T-helper 2 cell treated with Interferon-gamma antibody and Interleukin-4, amounts not matched to agents 100 ng/mL and 5 ng/mL, for 36 hours (primary cell): ENCODE results near the gene EIF3D. TPM values are rescaled to one million over a fixed set of nuclear protein-coding genes. Genes with fewer than 3 reads are reported as not detected.

Experiments
- intact Hi-C: fragments of 100-400 bp; cut with micrococcal nuclease; formaldehyde crosslinking; loops from one replicate; pipeline ENCODE4 v1.15.1; 2023
- total RNA-seq: library from RNA; stranded (reverse); gene quantifications from 2 replicates; pipeline ENCODE4 v1.2.3, GENCODE V29; 2022

EIF3D gene, protein sequence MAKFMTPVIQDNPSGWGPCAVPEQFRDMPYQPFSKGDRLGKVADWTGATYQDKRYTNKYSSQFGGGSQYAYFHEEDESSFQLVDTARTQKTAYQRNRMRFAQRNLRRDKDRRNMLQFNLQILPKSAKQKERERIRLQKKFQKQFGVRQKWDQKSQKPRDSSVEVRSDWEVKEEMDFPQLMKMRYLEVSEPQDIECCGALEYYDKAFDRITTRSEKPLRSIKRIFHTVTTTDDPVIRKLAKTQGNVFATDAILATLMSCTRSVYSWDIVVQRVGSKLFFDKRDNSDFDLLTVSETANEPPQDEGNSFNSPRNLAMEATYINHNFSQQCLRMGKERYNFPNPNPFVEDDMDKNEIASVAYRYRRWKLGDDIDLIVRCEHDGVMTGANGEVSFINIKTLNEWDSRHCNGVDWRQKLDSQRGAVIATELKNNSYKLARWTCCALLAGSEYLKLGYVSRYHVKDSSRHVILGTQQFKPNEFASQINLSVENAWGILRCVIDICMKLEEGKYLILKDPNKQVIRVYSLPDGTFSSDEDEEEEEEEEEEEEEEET
- total RNA-seq = 213 and 218 TPM in 2 replicates

DNA sequence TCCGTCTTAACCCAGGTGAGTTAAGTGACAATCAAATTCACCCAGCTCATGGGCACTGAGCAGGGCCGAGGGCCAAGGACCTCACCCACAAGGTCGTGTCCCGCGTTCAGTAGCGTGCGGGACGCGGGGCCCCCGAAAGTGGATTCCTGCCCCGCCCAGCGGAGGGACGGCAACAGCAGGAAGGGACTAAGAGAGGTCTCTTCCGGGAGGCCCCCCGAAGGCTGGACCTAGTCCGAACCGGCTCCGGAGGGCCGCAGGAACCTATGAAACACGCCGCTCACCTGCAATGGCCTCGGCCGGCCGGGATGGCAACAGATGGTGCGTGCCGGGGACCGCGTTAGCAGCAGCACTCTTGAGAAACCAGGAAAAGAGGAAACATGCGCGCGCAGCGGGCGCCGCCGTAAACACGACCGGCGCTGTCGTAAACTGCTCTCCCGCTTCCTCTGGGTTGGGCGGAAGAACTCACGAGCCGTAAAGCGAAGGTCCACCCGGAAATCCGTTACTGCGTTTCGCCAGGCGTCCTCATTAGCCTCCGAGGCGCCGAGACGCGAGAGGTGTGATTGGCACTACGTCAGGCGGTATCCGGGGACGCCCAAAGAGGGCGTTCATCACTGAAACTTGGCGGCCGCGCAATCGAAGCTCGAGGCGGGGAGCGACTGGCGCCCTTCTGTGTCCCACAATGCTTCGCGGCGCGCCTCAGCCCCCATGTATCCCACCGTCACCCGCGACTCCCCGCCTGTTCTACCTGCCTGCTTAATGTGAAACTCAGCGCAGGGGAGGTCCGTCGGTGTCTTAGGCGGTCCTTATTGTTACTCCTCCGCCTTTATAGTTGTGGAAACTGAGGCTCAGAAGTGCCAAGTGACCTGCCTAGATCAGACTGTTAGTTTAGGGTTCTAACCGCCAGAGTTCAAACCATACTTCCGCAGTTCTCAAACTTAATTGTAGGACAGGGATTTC lies at the start of gene EIF3D:
Gene EIF3D (minus strand): TSS at position 372 of the 957 bp plus-strand sequence. CDS start 3,045 bp downstream, outside the sequence.
- intact Hi-C loops = loop anchor here (1.0 to 2.0 kb wide), 8 partner anchors 22 to 290 kb away; partner anchors contain the start of genes APOL2, FOXRED2, IFT27 and TXN2

DNA sequence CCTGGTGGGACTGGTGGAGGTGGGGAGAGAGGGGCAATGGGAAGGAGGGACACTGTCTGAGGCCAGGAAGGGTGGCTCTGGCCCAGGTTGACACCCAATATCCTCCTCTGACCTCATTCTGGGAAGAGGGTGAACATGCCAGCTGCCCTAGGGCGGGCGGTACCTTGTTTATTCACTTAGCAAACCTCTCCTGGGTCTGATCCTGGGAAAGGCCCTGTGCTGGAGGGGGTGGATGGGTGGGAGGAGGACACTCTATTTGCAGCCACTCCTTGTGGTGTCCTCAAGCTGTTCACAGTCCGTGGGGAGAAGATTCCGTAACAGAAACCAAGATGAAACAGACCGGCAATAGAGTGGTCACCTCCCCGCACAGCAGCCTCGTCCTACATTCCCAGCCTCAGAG lies 49.7 kb upstream of the EIF3D start:
- intact Hi-C loops = no loop called here

DNA sequence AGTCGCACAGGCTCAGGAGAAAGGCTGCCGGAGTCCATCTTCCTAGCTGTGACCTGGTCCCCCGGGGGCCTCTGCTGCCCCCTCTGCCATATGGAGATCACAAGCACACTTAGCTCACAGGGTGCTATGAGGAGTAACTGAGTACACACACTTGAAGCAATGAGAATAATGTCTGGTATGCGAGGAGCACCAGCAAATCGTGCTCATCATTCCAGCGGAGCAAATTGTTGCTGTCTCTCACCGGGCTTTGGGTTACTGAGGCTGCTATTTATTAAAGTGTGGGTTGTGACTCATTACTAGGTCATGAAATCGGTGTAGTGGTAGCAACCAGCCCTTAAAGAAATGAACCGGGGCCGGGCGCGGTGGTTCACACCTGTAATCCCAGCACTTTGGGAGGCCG lies 48.1 kb upstream of the EIF3D start:
- intact Hi-C loops = no loop called here

DNA sequence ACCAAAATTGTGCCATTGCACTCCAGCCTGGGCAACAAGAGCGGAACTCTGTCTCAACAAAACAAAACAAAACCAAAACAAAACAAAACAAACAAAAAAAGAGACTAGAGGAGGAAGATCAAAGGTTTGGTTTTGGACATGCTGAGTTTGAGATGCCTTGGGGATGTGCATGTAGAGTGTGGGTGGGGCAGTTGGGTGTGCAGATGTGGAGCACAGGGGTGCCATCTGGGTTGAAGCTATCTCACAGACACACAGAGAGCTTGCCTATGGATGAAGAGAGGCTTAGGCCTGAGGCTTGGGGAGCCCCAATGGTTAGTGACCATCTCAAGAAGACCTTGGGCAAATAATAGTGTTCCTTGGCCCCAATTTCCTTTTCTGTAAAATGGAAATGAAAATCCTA lies 45.8 kb upstream of the EIF3D start:
- intact Hi-C loops = no loop called here

DNA sequence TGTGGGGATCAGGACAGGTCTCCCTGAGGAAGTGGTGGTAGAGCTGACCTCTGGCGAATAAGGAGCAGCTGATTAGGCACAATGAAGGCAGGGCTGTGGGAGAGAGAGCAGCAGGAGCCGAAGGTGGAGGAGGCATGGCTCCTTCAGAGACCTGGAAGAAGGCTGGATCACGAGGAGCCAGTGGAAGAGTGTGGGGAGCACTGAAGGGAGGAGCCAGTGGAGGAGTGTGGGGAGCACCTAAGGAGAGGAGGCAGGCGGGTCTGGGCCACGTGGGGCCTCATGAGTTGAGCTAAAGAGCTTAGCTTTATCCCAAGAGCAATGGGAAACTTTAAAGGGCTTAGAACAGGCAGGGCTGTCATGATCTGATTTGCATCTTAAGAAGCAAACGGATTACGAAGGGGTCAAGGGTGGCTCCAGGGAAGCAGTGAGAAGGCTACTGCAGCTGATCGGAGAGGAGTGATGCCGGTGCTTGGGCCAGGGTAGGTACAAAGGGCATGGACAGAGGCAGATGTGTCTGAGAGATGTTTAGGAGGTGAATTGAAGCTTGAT lies 44.9 kb upstream of the EIF3D start:
- intact Hi-C loops = no loop called here

DNA sequence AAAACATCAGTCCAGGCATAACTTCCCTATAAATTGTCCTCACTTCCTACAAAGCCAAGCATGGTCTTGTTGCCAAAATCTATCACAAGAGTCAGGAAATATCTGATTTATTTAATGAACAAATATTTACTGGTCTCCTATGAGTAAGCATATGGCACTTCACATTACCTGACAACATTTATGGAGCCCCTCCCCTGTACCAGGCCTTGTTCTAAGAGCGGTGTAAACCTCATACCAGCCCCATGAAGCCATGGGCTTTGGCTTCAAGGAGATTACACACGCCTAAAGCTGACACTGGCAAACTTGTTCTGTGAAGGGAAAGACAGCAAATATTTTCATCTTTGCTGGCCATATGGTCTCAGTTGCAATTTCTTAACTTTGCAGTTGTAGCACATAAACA lies 43.0 kb upstream of the EIF3D start:
- intact Hi-C loops = no loop called here

DNA sequence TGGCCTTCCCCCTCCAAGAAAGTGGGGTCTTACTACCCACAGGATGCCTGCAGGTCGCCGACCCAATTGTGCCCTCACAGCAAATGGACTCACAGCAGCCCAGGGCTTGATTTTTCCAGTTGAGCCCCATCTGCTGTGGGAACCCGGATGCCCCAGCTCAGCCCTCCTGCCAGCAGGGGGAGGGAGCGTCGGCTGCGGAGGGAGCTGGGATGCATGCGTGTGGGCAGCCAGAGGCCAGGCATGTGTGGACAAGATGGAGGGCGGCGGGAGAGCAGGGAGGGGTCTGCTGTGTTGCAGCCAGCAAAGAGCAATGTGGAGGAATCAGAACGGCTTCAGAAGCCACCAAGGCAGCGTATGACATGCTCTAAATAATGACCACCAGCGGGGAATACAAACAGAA lies 41.0 kb upstream of the EIF3D start:
- intact Hi-C loops = no loop called here

DNA sequence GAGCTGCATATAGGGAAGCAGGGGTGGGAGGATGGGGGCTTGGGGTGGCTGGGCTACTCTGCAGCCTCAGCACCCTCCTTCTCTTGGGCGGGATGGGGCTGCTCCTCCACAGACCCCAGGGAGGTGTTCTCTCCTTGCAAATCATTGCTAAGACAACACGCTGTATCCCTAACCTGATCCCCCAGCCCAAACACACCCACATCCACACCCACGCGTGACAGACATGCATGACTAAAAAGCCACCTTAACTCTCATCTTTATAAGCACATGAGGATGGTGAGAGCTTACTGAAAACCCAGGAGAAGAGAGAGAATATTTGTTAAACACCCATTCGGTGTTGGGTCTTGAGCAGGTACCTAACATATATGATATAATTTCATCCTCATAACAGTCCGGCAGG lies 39.9 kb upstream of the EIF3D start:
- intact Hi-C loops = no loop called here

DNA sequence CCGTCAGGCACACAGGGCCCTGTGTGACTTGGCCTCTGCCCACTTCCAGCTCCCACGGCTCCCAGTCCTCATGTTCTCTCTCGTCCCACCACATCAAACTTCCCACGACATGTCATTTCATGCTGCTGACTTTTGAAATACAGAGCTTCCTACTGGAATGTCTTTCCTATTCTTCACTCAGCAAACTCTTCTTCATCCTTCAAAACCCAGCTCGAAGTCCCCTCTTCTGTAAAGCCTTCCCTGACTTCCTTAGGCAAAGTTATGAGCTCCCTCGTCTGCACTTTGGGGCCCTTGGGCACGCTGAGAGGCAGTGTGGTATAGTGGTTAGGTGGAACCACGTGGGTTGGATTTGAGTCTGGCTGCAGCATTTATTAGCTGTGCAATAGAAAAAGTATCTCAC lies 37.8 kb upstream of the EIF3D start:
- intact Hi-C loops = no loop called here

DNA sequence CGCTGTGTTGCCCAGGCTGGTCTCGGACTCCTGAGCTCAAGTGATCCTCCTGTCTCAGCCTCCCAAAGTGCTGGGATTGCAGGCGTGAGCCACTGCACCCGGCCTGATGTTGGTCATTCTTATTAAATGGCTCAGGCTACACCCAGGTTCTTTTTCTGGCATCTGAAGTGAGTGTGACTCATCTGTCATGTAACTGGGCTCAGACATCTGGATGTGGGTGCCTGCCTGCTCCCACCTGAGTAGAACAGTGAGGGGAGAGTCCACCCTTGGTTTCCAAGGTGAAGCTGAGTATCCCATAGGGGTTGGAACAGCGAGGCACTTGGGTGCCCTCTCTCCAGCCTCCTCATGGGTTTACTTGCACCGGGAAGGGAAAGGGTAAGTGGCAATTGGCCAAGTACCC lies 36.7 kb upstream of the EIF3D start:
- intact Hi-C loops = no loop called here

DNA sequence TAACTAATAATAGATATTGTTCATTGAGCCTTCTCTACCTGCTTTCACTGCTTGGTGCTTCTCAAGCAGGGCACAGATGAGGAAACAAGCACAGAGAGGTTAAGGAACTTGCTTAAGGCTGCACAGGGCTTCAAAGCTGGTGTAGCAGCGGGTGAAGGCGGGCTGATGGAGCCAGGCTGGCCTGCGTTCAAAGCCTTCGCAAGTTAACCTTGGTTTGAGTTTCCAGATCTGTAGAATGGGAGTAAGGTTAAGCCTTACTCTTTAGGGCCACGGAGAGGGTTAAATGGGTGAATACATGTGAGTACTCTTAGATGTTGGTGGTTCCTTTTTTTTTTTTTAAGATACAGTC lies 36.2 kb upstream of the EIF3D start:
- intact Hi-C loops = no loop called here

DNA sequence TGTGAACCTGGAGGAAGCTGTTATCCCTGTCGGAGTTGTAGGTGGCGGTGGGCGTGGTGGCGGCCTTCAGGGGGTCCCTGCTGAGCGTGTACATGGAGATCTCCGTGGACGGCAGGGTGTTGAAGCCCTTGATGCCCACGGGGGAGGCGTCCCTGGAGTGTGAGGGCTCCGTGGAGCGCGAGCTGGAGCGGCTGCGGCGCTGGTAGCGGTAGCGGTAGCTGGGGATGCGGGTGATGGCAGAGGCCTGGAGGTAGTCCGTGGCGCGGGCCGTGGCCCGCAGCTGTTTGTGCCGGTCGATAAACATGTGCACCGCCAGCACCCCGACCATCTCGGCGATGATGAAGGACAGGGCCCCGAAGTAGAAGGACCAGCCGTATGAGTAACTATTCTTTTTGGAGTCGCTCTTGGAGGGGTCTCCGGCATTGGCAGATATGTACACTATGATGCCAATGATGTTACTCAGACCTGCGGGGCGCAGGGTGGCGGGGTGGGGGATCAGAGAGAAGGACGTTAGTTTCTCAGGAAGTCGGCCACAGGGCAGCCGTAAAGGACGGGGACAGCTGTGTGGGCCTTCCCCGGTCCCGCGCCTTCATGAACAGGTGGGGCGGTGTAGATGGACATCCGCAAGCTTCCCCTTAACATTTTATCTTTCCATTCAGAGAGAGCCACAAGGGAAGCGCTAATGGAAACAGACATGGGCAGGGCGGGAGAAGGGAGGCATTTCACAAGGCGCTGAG lies 35.6 kb upstream of the EIF3D start:
- intact Hi-C loops = no loop called here

DNA sequence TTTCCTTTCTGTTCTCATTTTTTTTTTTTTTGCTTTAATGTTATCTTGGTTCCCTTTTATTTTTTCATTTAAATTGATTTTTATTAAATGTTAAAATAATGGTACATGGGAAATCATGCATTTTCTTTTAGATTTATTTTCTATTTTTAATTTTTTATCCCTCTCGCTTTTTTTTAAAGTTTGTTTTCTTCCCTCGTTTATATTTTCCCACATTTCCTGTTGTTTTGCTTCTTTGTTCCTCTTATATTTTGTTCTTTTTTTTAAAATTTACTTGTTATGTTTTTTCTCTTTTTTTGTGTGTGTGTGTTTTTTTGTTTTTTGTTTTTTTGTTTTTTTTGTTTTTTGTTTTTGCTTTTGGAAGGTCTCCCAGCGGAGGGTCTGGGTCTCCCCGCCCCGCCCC lies 34.9 kb upstream of the EIF3D start:
- intact Hi-C loops = no loop called here

DNA sequence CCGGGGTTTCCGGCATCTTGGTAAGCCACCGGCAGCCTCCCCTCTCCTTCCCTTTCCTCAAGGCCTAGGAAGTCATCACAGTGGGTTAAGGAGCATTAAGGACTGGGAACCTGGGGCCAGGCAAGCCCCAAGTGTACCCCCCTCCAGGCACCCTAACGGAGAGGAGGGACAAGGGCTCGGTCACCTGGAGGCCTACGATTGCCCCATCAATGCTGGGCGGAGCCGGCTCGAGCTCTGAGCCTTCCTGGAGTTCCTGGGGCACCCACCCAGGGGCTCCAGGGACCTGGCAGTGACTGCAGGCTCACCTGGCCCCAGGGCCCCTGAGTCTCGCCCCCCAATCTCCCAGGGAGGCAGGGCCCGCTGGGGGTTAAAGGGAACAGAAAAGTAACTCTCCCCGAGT lies 34.5 kb upstream of the EIF3D start:
- intact Hi-C loops = no loop called here

DNA sequence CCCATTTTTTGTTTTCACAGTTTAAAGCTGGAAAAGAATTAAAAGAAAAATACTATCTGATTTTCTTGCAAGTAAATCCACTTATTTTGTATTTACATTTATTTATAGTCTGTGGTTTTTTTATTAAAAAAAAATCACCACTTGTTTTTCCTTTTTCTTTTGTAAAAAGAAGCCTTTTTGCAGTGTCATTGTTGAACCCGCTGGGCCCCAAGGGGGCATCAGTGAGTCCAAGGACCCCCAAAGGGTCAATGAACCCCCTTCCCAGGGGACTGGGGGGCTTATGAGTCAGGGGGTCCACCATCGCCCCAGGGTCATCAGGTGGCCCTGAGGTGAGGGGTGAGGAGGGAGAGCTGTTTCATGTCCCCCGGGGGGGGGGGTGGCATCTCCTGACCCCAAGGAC lies 34.0 kb upstream of the EIF3D start:
- intact Hi-C loops = no loop called here

DNA sequence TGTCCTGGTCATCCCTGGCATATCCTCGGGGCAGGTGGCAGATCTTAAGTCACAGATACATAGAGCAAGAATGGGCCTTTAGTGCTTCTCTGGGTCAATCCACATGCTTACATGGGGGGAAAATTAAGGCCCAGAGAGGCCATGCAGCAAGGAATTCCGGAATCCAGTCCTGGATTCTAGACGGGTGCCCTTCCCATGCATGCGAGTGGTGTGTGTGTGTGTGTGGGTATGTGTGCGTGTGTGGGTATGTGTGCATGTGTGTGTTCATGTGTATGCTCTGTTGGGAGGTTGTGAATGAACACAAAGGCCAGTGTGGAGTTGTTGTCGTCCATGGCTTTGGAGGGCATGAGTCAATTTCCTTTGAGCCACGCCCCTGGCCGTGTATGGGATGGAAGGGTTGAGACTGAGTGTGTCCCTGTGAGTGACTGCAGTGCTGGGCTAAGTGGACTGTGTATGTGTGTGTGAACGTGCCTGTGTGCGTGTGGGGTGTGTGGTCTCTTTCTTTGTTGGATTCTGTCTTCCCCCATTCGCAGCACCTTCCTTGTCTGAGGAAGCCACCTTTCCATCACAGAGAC lies 33.4 kb upstream of the EIF3D start:
- intact Hi-C loops = no loop called here

DNA sequence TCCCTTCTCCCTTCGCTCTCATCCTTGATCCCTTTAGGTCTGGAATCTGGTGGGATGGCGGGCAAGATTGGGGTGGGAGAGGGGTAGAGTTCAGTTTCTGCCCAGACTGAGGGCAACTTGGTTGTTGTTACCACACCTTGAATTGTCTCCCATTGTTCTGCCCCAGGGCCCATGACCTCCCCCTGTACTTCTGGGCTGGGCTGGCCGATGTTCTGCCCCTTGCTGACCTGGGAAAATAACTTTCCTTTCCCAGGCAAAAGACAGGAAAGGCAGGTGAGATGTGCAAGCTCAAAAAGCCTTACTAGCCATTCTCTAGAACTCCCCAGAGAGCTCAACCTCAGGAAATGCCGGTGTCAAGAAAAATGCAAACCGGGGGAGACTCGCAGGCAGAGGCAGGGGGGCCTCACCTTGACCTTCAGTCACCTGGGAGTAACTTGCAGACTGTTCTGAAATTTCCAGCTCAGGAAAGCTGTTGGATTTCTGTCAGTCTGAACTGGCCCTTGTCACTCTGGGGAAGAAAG lies 32.4 kb upstream of the EIF3D start:
- intact Hi-C loops = no loop called here

DNA sequence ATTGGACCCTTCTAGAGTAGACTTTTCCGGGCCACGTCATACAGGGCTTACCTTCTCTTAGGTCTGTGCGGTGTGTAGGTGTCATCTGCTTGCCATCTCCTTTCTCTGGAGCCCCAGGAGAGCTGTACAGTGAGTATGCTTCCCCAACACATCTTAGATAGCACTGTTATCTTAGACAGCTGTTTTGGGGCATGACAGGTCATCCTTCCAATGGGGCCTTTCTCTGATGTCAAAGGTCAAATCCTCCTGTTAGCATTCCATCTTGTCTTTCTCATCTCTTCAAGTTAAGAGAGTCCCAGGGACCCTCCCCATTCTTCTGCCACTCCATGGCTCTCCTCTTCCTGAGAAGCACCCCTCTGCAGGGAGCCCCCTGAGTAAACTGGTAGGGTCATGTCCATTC lies 31.0 kb upstream of the EIF3D start:
- intact Hi-C loops = no loop called here

DNA sequence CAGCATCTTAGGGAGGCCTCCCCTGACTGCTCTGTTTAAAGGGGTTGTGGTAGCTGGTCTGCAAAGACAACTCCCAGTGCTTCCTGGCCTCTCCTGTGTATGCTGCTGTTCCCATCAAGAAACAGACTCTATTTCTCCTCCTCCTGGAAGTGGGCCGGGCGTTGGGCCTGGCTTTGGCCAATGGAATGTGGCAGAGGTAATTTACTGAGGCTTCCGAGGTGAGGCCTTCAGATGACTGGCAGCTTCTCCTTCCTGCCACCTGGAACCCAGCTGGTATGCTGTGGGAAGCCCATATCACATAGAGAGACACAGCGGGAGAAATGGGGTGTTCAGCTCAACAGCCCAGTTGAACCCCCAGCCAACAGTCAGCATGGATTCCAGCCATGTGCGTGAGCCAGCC lies 25.1 kb upstream of the EIF3D start:
- intact Hi-C loops = no loop called here

DNA sequence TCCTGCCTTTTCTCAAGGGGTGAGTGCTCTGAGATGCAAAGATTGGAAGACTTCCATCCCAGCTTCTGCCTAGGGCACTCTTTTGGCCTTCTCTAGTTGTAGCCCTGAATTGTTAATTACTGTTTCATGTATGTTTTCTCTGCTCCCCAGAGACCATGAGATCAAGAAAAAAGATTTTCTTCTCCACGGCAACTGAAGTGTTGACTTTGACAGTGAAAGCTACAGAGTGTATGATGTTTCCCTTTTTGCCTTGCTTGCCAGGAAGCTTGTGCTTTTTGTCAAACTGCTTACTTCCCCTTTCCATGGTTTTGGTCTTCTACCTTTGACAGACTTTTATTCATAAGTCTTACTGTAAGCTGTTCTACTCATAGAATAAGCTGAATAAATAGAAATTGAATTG lies 23.3 kb upstream of the EIF3D start:
- intact Hi-C loops = no loop called here
